ENCODE measurements around the gene ZBTB17.

GRCh38 chr1:15916916-15917315 is 59.0 kb downstream of the ZBTB17 start:
- no peak for TF ChIP-seq CTCF (conservative IDR thresholded peaks at IDR 0.05)
- no peak for TF ChIP-seq ZFX (IDR thresholded peaks at IDR 0.05)

Data from C4-2B (cell line).